Measurements from ENCODE around the gene ZBTB20.

Gene ZBTB20

DNA sequence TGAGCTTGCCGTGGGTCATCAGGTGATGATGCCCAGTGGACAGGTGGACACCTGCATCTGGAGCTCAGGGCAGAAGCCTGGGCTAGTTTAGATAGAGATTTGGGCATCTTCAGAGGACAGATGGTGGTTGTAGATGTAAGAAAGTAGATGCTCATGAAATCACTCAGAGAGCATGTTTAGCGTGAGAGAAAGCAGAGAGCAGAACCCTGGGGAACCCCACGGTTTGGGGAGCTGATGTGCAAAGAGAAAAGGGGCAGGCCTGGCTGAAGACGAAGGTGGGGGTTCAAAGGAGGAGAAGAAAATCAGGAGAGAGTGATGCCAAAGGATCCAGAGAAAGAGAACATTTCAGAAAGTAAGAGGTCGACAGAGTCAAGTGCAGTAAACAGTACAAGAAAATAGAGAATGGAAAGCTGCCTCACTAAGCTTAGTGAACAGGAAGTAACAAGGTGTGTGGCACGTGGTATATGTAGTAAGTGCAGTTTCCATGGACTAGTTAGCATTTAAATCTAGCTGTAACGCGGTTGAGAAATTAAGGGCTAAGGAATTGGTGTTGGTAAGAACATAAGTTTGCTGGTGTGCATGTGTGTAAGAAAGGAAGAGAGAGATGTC, 839.8 kb downstream of the ZBTB20 start:
- no peak for DNase-seq

- DNase-seq = no peak
These were observed 847.0 kb downstream of the ZBTB20 start for GRCh38 chr3:114299941-114300624.

DNA sequence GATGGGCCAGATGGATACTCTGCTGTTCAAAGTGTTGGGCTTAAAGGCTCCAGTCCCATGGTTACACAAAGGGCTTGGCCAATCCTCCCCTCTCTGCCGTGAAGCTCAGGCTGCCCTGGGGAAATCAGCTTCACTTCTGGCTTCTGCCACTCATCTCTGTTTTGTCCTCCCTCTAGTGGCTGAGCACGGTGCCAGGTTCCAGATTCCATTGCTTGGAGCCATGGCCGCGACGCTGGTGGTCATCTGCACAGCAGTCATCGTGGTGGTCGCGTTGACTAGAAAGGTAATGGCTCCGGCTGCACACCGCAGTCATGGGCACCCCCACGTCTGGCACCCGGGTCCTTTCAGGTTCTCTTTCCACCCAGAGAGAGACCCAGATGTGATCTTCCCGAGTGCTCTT, 847.7 kb downstream of the ZBTB20 start:
- peak; percentile 27 to 40 for DNase-seq

- DNase-seq = no peak
These were observed 851.1 kb downstream of the ZBTB20 start for GRCh38 chr3:114295946-114296345.

DNA sequence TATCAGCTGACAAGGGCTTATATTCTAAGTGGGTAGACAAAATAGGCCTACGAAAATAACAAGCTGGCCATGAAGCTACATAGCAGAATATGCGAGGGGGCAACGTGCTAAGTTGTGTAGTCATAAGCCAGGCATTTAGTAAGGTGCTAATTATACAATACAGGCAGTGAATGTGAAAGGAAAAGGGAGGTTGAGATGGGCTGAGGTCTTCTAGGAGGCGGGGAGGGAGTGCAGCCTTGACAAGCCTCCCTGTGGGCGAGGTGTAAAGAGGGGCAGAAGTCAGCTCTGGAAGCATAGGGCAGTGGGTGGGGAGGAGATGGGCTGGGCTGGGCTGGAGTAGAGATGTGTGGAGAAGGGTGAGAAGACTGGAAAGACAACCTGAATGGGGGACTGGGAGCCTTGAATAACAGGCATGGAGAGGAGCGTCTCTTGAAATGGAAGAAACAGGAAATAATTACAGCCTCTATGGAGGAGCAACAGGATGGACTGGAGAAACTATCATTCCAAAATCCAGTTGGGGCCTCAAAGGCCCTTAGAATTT, 852.1 kb downstream of the ZBTB20 start:
- no peak for DNase-seq

DNA sequence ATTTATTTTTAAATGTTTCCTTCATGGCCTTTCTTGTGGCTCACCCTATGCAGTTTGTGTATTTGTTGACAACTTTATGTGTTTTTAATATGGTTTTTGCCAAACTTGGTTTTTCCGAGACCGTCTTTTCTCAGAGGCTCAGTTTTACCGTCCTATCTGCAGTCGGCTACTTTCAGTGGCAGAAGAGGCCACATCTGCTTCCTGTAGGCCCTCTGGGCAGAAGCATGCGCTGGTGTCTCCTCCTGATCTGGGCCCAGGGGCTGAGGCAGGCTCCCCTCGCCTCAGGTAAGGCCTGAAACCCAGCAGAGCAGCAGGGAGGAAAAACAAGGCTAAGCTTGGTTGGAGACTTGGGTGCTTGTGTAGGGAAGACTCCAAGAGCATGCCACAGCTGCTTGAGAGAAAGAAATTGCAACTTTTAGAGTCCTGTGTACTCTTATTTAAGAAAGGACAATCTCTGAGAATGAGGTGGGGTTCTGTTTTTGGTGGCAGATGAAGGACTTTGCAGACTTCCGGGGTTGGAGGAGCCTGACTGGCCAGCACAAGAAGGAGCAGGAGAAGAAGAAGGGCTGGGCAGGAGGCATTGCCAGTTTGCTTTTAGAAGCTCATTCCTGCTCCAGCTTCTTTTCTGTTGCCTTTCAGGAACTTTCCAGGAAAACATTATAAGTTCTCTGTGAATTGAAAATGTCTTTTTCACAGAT, 853.1 kb downstream of the ZBTB20 start, which contains the start of gene TIGIT:
TSS of gene TIGIT (plus strand) at position 191 of the 698 bp plus-strand sequence. CDS start at position 225, 34 bp downstream.
- DNase-seq = no peak

DNA sequence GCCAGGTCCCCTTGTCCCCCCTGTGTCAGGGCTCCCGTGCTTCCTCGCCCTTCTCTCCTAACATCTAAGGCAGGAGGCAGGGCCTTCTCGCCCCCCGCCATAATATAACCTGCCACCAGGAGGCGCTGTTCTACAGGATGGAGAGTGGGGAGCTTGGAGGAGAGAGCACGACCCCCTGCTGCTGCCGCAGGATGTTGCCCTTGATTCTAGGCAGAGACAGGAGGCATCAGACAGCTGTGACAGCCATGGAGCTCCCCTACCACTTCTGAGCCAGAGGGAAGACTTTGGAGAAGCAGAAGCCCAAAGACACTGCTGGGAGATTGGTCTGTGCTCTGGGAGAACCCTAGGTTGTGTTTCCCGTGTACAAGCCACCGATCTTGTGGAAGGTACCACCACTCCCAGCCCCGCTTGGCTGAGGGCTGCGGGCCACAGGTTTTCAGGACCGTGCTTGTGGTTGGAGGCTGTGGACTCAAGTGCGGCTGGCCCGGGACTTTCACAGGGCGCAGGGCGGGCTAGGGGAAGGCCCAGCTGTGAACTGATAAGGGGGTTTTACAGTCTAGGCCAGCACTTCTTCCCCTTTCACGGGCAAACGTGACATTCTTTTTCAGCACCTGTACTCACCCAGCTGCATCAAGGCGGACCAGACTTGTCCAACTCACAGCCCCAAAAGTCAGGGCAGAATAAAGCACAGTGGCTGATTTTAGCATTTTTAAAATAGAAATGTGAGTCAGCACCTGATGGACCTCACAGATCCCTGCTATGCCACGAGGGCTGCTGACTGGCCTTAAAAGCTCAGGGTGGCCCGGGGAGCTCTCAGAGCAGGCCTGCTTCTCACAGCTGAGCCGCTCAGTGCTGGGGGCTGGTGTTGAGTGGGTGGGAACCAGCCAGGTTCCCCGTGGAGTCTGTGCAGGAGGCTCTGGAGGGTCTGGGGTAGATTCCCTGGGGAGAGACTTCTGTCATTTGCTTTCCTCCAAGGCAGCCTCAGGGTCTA, 855.9 kb downstream of the ZBTB20 start:
- peak in 1 of 2 experiments; percentile 23 for DNase-seq

DNA sequence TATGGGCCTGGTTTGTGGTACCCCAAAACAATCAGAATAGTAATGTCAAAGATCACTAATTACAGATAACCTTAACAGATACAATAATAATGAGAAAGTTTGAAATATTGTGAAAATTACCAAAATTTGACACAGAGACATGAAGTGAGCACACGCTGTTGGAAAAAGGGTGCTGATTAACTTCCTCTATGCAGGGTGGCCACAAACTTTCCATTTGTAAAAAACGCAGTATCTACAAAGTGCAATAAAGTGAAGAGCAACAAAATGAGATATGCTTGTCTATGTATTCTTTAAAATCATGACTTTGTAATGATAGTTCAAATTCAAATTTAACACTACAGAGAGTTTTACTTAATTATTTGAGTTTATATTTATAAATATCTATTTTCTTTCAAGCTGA, 860.8 kb downstream of the ZBTB20 start:
- no peak for DNase-seq

DNA sequence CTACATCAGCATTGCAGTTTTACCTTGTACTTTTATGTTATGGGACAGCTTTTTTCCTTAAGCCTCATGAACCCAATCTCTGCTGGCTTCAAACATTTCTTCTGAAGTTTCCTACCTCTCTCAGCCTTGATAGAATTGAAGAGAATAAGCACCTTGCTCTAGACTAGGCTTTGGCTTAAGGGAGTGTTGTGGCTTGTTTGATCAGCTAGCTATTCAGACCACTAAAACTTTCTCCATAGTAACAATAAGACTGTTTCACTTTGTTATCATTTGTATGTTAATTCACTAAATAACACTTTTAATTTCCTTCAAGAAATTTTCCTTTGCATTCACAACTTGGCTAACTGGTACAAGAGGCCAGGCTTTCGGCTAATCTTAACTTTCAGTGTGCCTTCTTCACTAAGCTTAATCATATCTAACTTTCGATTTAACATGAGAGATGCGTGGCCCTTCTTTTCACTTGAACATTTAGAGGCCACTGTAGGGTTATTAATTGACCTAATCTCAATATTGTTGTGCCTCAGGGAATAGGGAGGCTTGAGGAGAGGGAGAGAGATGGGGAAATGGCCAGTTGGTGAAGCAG, 861.3 kb downstream of the ZBTB20 start:
- DNase-seq = no peak

- DNase-seq = no peak
These were observed 862.4 kb downstream of the ZBTB20 start for GRCh38 chr3:114284644-114285043.
